GM12878 (cell line): ENCODE measurements around the gene ABCB8. TPM values are rescaled to one million over a fixed set of nuclear protein-coding genes. Genes with fewer than 3 reads are reported as not detected.

ENCODE experiments used
- ATAC-seq: fragments of 200-7000 bp; cut with Tn5 transposase; 3 replicates; pipeline ENCODE4 v1.9.1; 2020; ENCODE audit warnings: mild to moderate bottlenecking, moderate library complexity
- BruUV-seq: library from RNA; stranded (reverse); fragments of 400-500 nt; replicated peaks from 2 replicates; lab custom pipeline; 2021; lab: Mats Ljungman, UMichigan
- CTCF ChIA-PET: fragments of 300-600 bp; sonication (Branson Sonifier 250); formaldehyde crosslinking; extraction: SDS; loops from one replicate; lab custom pipeline; 2021; ENCODE audit warnings: inconsistent platforms; lab: Yijun Ruan, JAX
- POLR2A ChIA-PET: fragments of 350-600 bp; formaldehyde crosslinking; extraction: SDS; loops from one replicate; lab custom pipeline; 2021; ENCODE audit warnings: inconsistent platforms; lab: Charles Lee
- RAD21 ChIA-PET: fragments of 300-600 bp; sonication (Branson Sonifier 250); formaldehyde crosslinking; loops from one replicate; lab custom pipeline; 2023; ENCODE audit warnings: antibody characterized with exemption; ENCODE audit not compliant: unreplicated experiment; lab: Charles Lee
- SMC1A ChIA-PET: fragments of 300-600 bp; sonication (Branson Sonifier 250); formaldehyde crosslinking; loops from one replicate; lab custom pipeline; 2023; ENCODE audit not compliant: unreplicated experiment, uncharacterized antibody; lab: Charles Lee
- DNase-seq: peaks from one replicate; pipeline ENCODE4 v3.0.0-alpha.2; 2011; ENCODE audit warnings: low read depth, low spot score
- FAIRE-seq: peaks from 3 replicates; lab custom pipeline; 2011; peaks lifted over from hg19 to GRCh38; lab: Jason Lieb, UNC
- H2AFZ ChIP-seq: 2 replicates; pipeline ENCODE4 v1.6.0; 2011; ENCODE audit warnings: low read depth, low read length, control low read depth; ENCODE audit not compliant: control insufficient read depth
- H3K27ac ChIP-seq: 2 replicates; pipeline ENCODE4 v1.5.1; 2011; ENCODE audit warnings: control low read depth; ENCODE audit not compliant: control insufficient read depth, insufficient read depth
- H3K27me3 ChIP-seq, 2 experiments: replicated peaks in 1 of 2; 2 replicates each; pipeline versions ENCODE4 v1.6.0 to v1.6.1; 2011; ENCODE audit warnings: low read length in 1 of 2; ENCODE audit not compliant: control insufficient read depth in 2 of 2, insufficient read depth in 2 of 2
- H3K36me3 ChIP-seq, 2 experiments: 2 replicates each; pipeline ENCODE4 v1.5.1; 2011; ENCODE audit warnings: low read length in 1 of 2; ENCODE audit not compliant: control insufficient read depth in 2 of 2, insufficient read depth in 2 of 2
- H3K4me1 ChIP-seq: 2 replicates; pipeline ENCODE4 v1.6.1; 2011; ENCODE audit warnings: mild to moderate bottlenecking, low read length, moderate library complexity, mixed read lengths; ENCODE audit not compliant: control insufficient read depth, insufficient read depth
- H3K4me2 ChIP-seq: 2 replicates; pipeline ENCODE4 v1.6.0; 2011; ENCODE audit warnings: control low read depth; ENCODE audit not compliant: control insufficient read depth, insufficient read depth
- H3K4me3 ChIP-seq: fragments of 200-600 bp; sonication (generic); 2 replicates; pipeline ENCODE4 v1.5.1; 2016
- H3K79me2 ChIP-seq: 2 replicates; pipeline ENCODE4 v1.6.0; 2011; ENCODE audit warnings: low read length; ENCODE audit not compliant: control insufficient read depth, insufficient read depth
- H3K9ac ChIP-seq: 2 replicates; pipeline ENCODE4 v1.8.0; 2011; ENCODE audit warnings: low read length, control low read depth, mixed read lengths; ENCODE audit not compliant: control insufficient read depth, insufficient read depth
- H3K9me3 ChIP-seq: replicated peaks from 3 replicates; pipeline ENCODE4 v1.5.1; 2011; ENCODE audit warnings: mild to moderate bottlenecking, low read length; ENCODE audit not compliant: control insufficient read depth, insufficient read depth
- H4K20me1 ChIP-seq: 2 replicates; pipeline ENCODE4 v1.6.0; 2011; ENCODE audit not compliant: control insufficient read depth, insufficient read depth
- ATF2 ChIP-seq: IDR thresholded peaks from 2 replicates; pipeline ENCODE4 v1.6.1; 2012; ENCODE audit warnings: low read length, inconsistent platforms
- ATF3 ChIP-seq: IDR thresholded peaks from 2 replicates; pipeline ENCODE4 v1.6.1; 2011; ENCODE audit warnings: low read depth, mild to moderate bottlenecking, low read length, moderate library complexity, borderline replicate concordance; ENCODE audit errors: extremely low read depth
- E4F1 ChIP-seq: fragments of 450-650 bp; IDR thresholded peaks from 2 replicates; pipeline ENCODE4 v1.6.1; 2018; ENCODE audit warnings: borderline replicate concordance, mild to moderate bottlenecking; ENCODE audit not compliant: partially characterized antibody
- FOS ChIP-seq: IDR thresholded peaks from 3 replicates; pipeline ENCODE4 v1.6.1; 2011; ENCODE audit warnings: borderline replicate concordance; ENCODE audit not compliant: insufficient read length; ENCODE audit errors: extremely low read depth
- HDAC2 ChIP-seq: fragments of 200-600 bp; sonication (generic); IDR thresholded peaks from 2 replicates; pipeline ENCODE4 v1.6.1; 2017
- IKZF2 ChIP-seq, 2 experiments: fragments of 450-650 bp; IDR thresholded peaks; 2 replicates each; pipeline ENCODE4 v1.6.1; 2017; ENCODE audit warnings: mild to moderate bottlenecking in 2 of 2, moderate library complexity in 2 of 2
- IRF4 ChIP-seq: IDR thresholded peaks from 2 replicates; pipeline ENCODE4 v1.6.1; 2011; ENCODE audit warnings: low read depth, low read length
- KDM1A ChIP-seq: fragments of 200-600 bp; sonication (generic); IDR thresholded peaks from 2 replicates; pipeline ENCODE4 v1.6.1; 2016; ENCODE audit warnings: borderline replicate concordance
- MLLT1 ChIP-seq: fragments of 450-650 bp; IDR thresholded peaks from 2 replicates; pipeline ENCODE4 v1.6.1; 2016; ENCODE audit warnings: mild to moderate bottlenecking
- NKRF ChIP-seq: fragments of 450-650 bp; conservative IDR thresholded peaks from 2 replicates; pipeline ENCODE4 v1.6.1; 2017; ENCODE audit warnings: mild to moderate bottlenecking, moderate library complexity
- NR2F1 ChIP-seq: fragments of 450-650 bp; conservative IDR thresholded peaks from 2 replicates; pipeline ENCODE4 v1.6.1; 2017; ENCODE audit warnings: mild to moderate bottlenecking
- PBX3 ChIP-seq: IDR thresholded peaks from 2 replicates; pipeline ENCODE4 v1.6.1; 2011; ENCODE audit warnings: mild to moderate bottlenecking, low read depth, low read length, moderate library complexity; ENCODE audit not compliant: insufficient replicate concordance
- POLR2AphosphoS2 ChIP-seq: IDR thresholded peaks from 2 replicates; pipeline ENCODE4 v1.6.1; 2011; ENCODE audit warnings: low read depth, mild to moderate bottlenecking, low read length, improper control_type of control experiment, moderate library complexity
- SMAD1 ChIP-seq: fragments of 450-650 bp; IDR thresholded peaks from 2 replicates; pipeline ENCODE4 v1.6.1; 2018; ENCODE audit warnings: mild to moderate bottlenecking, low read depth; ENCODE audit not compliant: partially characterized antibody
- SMAD5 ChIP-seq: IDR thresholded peaks from 2 replicates; pipeline ENCODE4 v1.6.1; 2016; ENCODE audit warnings: antibody characterized with exemption, low read depth
- TCF7 ChIP-seq: IDR thresholded peaks from 2 replicates; pipeline ENCODE4 v1.6.1; 2014; ENCODE audit warnings: antibody characterized with exemption, borderline replicate concordance
- WGBS: methylation state at CpG from one replicate; pipeline ENCODE4 v1.1.6; 2016; ENCODE audit warnings: low lambda C conversion rate; ENCODE audit not compliant: insufficient replicate concordance, insufficient coverage; ENCODE audit errors: missing lambda C conversion rate; 5-methylcytosine and 5-hydroxymethylcytosine counted together
- in situ Hi-C: fragments of 300-500 bp; cut with MboI; formaldehyde crosslinking; loops from 9 replicates; pipeline ENCODE4 v1.14.3; 2018; ENCODE audit warnings: mixed read lengths
- intact Hi-C: fragments of 100-400 bp; cut with micrococcal nuclease; formaldehyde crosslinking; loops from one replicate; pipeline ENCODE4 v1.14.2; 2022; ENCODE audit not compliant: unreplicated experiment
- polyA plus RNA-seq, 11 experiments: library from polyadenylated mRNA; depleted of rRNA in 4 of 11; unstranded in 6 of 11; stranded (reverse) in 5 of 11; fragments of >200 nt; fragmentation: Nextera tagmentation in 4 of 11; fragmentation: Illumina TruSeq in 1 of 11; extraction: Ambion mirVana in 4 of 11; extraction: Trizol in 1 of 11; gene quantifications; 1 replicate in 1 of 11; 2 replicates in 10 of 11; pipeline versions ENCODE4 v1.2.1 to v1.2.3, GENCODE V29; 2011 to 2016; ENCODE audit warnings: inconsistent platforms in 2 of 11, missing spikeins in 2 of 11, low read depth in 1 of 11
- total RNA-seq, 4 experiments: library from RNA; depleted of rRNA in 3 of 4; stranded (reverse); fragments of >200 nt in 3 of 4; fragmentation: Illumina TruSeq in 1 of 4; extraction: Trizol in 1 of 4; gene quantifications; 2 replicates each; pipeline versions ENCODE4 v1.2.1 to v1.2.3, GENCODE V29; 2013 to 2021

The ABCB8 gene
- total and polyA plus RNA-seq, 10 of the 15 experiments (the other 5 are each of a cell fraction or from before 2014, with no cell fraction given) = 0.77 to 34.8 (median 18.9) TPM

- ATAC-seq = no peak
- POLR2A ChIA-PET = no interaction called here
- Histone ChIP-seq H3K79me2 (no peaks in the 10 kb centered on the region), H3K4me3 (no peak overlapping the region), H3K4me2 (no peak overlapping the region), H4K20me1 (no peaks in the 10 kb centered on the region), H3K9me3 (no peaks in the 10 kb centered on the region), H3K4me1 (peaks cover 2% of the 10 kb centered on the region; the same call in 1 of the 2 replicates), H3K9ac (no peak overlapping the region), H3K27me3 (peaks cover 8 to 10% of the 10 kb centered on the region in 2 experiments; a peak in 3 of 4 replicates), H3K36me3 (no peaks in the 10 kb centered on the region), H2AFZ (no peak overlapping the region), H3K27ac (no peak overlapping the region)
- in situ Hi-C loops = no loop called here
- no TSS peak for BruUV-seq
- FAIRE-seq = no peak
- no peak for DNase-seq
- CTCF ChIA-PET = interaction anchor here (0.6 to 1.7 kb wide), 2 partner anchors 12 to 87 kb away, joined by 3 to 8 read pairs; no protein-coding TSS in a partner anchor
- intact Hi-C loops = no loop called here
- 43% methylated on average over 5 of the region's 7 CpGs for WGBS
- RAD21 ChIA-PET = no interaction called here
- SMC1A ChIA-PET = no interaction called here
- TF ChIP-seq NR2F1 = no peak
- TF ChIP-seq HDAC2 = no peak
- no peak for TF ChIP-seq PBX3
- TF ChIP-seq IRF4 = no peak
- TF ChIP-seq POLR2AphosphoS2 = no peak
- no peak for TF ChIP-seq MLLT1
- no peak for TF ChIP-seq TCF7
- no peak for TF ChIP-seq IKZF2 (IDR thresholded peaks at IDR 0.05)
- no peak for TF ChIP-seq SMAD1
- TF ChIP-seq KDM1A = no peak
- no peak for TF ChIP-seq FOS
- no peak for TF ChIP-seq SMAD5
- no peak for TF ChIP-seq E4F1
- no peak for TF ChIP-seq ATF2
- TF ChIP-seq NKRF = no peak
- TF ChIP-seq ATF3 = no peak
Observed at GRCh38 chr7:151020231-151020630, 8.0 kb upstream of the ABCB8 start.
